Stimulated activated CD8-positive, alpha-beta memory T cell treated with anti-CD3 and anti-CD28 coated beads, Interleukin-12 subunit alpha, Interleukin-12 subunit beta, amount 100 ng/mL, for 24 hours (primary cell): ENCODE results near the gene BRK1.
"Not testable (repeated sequence)": the region's sequence is repeated elsewhere in the genome, so short reads cannot be mapped to it uniquely, and the experiment has no call there.

ENCODE experiments used
- DNase-seq: peaks from one replicate; pipeline ENCODE4 v3.0.0-alpha.2; 2020; ENCODE audit errors: extremely low read depth

BRK1 gene

DNA sequence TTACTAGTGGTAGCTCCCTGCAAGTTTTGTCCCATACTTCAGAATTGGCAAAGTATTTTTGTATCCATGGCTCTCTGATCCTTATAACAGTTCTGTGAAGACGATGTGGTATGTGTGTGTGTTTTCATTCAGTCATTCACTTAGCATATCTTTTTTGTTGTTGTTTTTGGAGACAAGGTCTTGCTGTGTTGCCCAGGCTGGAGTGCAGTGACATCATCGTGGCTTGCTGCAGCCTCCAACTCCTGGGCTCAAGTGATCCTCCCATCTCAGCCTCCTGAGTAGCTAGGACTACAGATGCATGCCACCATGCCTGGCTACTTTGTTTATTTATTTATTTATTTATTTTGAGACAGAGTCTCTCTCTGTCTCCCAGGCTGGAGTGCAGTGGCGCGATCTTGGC, 60.7 kb downstream of the BRK1 start:
- DNase-seq: not testable (repeated sequence)
